Non-pigmented ciliary epithelial cell (primary cell): Measurements from ENCODE around the gene ACTL6B.

Experiments
- DNase-seq: peaks from one replicate; pipeline ENCODE4 v3.0.0-alpha.2; 2010; ENCODE audit warnings: low read depth

ACTL6B gene

DNA sequence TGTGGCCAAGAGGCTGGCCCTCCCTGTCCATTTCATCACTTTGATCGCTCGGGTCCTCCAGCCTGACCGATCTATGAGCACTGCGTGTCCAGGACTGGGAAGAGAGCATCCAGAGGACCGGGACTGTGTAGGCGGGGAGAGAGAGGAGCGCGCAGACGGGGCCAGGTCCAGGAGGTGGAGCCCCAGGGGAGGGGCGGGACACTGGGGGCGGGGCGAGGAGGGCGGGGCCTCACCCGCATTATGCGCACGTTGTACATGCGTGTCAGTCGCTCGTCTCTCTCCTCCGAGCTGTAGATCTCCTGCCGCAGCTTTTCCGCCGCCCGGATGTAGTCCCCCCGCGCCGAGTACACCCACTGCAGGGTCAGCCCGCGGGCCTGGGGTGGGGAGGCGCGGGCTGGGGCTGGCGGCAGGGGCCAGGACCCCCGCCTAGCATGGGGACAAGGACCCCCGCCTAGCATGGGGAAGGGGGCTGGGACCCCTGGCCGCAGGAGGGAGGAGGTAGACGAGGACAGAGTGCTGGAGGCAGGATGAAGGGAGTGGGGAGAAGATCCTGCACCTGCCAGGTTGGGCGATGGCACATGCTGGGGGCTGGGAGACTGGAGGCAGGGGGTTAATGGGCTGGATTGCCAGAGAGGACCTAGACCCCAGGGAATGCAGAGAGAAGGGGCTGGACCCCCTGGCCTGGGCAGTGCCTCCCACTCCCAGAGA is 29.6 kb downstream of the ACTL6B start:
- no peak for DNase-seq

DNA sequence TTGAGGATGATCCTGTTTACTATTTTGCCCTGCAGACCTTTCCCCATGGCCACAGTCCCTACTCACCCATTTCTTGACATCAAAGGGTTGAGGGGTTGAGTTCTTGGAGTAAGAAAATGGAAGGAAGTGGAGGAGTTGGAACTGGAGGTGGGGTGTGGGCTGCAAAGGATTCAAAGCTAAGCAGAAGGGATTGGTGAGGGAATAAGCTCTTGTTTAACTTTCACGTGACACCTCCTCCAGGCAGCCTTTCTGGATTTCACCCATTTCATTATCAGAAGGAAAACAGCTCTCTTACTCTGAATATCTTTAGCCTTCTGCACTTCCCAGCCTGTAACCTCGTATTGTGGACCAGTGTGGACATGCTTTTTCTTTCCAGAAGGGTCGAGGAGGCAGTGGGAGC is 30.2 kb downstream of the ACTL6B start:
- no peak for DNase-seq

DNA sequence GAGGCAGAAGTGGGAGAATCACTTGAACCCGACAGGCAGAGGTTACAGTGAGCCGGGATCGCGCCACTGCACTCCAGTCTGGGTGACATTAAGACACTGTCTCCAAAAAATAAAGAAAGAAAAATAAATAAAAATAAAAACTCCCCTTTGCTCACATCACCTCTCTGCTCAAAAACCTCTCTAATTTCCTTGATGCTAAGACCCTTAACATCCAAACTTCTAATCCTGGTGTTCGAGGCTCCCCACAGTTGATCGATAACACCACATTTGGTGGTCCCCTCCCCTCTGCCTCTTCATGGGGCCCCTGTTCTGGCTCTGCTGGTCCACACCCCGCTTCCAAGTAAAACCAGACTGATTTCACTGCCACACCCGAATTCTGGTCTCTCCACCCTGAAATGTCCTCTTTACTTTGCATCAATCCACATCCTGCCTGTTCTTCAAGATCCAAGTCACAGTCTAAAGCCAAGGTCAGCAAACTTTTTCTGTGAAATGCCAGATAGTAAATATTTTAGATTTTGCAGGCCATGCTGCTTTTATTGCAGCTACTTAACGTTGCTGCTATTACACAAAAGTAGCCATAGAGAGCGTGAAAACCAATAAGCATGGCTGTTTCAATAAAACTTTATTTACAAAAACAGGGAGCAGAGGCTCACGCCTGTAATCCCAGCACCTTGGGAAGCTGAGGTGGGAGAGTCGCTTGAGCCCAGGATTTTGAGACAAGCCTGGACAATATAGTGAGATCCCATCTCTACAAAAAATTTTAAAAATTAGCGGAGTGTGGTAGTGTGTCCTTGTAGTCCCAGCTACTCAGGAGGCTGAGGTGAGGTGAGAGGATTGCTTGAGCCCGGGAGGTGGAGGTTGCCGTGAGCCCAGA is 32.1 kb downstream of the ACTL6B start:
- DNase-seq, result no peak

DNA sequence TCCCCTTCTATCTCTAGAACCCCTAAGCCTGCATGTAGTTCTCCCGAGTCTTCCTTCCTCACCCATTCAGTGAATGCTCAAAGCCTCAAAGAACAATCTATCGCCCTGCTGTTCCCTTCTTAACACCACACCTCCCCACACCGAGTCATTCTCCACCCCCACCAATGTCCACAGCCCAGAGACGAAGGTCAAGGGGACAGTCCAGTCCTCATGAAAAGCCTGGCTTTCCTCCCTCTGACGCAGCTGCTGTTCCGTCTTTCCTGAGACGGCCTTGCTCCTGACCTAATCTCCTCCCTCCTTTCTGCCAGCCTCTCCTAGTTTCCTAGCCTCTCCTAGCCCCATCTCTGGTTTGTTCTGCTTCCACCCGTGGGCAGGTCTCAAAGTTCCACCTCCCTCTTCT is 34.7 kb downstream of the ACTL6B start:
- no peak for DNase-seq

DNA sequence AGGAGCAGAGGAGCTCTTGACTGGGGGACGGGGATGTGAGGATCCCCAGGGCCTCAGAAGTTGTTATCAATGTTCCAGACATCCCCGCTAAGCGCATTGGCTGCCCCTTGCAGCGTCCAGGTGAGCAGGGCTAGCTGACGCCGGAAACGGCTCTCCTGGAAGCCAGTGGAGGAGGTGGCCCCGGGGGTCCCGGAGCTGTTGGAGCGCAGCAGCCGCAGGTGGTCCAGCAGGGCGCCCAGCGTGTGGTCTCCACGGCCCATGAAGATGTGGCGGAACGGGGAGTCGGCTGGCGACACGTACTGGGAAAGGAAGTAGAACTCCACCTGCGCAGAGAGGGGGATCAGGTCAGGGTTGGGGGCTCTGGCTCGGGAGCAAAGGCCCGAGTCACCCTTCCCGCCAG is 35.4 kb downstream of the ACTL6B start:
- DNase-seq, result no peak

DNA sequence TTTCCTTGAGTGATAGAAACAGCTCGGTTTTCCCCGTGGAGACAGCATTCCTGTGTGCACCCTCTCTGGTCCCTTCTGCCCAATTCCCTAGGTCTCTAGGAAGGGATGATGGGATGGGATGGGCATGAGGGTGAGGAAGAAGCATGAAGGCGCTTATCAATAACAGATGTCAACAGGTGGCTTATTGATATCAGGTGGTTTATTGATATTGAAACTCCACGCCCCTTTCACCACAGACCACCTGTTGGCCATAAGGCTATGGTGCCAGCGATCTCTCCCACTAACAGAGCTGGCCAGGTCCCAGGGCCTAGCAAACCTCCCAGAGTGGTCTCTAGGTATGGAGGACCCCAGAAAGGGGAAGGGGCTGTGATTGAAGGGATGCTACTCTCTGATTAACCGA is 36.0 kb downstream of the ACTL6B start:
- no peak for DNase-seq

DNA sequence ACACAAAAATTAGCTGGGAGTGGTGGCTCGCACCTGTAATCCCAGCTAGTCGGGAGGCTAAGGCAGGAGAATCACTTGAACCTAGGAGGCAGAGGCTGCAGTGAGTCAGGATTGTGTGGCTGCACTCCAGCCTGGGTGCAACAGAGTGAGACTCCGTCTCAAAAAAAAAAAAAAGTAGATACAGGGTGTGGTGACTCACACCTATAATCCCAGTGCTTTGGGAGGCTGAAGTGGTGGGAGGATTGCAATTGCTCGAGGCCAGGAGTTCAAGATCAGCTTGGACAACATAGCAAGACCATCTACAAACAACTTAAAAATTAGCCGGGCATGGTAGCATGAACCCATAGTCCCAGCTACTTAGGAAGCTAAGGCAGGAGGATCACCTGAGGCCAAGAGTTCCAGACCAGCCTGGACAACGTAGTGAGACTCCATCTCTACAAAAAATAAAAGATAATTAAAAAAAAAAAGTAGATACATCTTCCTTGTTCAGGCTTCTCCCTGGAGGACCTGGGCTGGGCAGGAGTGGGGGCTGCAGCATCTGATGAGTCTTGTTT is 41.9 kb downstream of the ACTL6B start:
- no peak for DNase-seq

DNA sequence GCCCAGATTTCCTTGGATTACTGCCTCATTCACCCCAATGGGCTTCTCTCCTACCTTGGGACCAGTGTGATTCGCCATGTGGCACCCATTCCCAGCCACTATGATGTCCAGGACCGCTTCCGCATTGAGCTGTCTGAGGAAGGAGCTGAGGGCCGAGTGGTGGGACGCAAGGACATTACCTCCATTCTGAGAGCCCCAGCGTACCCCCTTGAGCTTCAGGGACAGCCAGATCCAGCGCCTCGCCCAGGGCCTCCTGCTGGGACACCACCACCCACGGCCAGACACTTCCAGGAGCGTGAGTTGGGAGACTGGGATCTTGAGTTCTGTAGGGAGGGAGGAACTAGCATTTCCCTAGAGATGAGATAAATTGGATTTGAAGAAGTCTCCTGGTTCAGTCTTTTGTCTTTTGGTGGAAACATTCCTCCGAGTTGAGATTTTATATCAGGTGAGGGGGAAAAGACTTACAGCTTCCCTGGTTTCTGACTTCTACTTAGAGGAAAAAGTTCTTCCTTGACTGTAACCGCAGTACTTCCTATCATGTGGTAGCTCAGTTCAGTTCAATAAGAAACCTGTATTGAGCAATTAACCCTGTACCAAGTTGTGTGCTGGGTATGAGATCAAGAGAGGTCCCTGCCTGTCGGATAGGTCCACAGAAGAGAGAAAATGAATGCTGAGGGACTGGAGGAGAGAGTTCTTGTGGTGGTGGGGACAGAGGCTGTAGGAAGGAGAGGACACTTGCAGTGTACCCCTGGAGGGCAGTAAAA is 42.7 kb downstream of the ACTL6B start:
- no peak for DNase-seq

DNA sequence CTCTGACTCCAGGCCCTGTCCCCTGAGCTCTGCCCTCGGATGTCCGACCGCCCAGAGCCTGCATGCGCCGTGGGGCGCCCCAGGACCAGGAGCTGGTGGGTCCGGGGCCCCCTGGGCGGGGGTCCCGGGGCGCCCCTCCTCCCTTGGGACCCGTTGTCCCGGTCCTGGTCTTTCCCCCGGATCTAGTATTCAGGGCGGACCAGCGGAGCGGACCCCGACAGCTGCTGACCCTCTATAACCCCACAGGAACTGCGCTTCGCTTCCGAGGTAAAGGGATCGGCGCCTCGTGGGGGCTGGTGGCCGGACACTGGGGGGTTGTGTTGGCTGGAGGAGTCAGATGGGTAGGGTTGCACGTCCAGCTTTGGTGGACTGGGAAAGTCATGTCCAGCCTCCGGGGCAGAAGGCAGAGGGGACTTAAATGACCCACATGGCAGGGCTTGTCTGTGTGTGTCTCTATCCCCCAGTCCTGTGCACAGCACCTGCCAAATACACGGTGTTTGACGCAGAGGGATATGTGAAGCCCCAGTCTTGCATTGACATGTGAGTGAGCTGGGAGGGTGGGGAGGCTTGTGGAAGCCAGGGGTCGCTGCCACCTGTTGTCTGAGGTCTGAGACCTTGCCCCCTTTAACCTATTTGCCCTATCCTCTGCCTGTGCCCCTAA is 43.4 kb downstream of the ACTL6B start:
- DNase-seq, result no peak

DNA sequence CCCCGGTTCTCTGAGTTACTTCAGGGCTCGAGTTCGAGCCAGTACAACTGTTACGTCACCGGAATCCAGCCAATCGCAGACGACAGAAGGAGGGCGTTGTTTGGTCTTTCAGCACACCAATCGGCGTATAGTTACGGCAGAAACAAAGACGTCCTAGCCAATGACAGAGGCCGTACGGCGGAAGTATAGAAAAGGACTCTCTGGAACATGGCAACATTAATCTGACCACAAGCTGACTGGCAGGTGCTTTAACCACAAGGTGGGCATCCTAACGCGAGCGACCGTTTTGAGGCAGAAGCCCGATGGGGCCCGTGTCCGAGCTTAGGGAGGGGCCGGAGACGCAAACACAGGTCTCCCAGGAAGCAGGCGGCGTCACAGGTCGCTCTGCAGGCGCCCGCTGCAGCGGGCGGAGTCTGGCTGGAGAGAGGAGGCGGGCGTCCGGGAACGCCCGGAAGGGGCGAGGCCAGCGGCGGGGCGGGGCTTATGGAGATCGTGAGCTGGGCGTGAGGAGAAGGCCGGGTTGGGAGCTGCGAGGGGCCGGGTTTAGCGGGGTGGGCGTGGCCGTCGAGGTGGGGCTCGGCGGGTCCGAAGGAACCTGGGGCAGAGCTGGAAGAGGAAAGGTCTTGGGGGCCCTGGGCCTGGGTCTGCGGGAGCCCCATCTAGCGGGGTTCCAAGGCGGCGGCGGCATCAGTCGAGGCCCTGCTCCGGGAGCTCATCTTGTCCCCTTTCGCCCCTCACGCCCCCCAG is 44.1 kb downstream of the ACTL6B start, which contains the start of gene MOSPD3:
Gene MOSPD3 (plus strand): TSS at position 558 of the 747 bp plus-strand sequence. CDS start 252 bp downstream, outside the sequence.
- DNase-seq, result peak; percentile 99

DNA sequence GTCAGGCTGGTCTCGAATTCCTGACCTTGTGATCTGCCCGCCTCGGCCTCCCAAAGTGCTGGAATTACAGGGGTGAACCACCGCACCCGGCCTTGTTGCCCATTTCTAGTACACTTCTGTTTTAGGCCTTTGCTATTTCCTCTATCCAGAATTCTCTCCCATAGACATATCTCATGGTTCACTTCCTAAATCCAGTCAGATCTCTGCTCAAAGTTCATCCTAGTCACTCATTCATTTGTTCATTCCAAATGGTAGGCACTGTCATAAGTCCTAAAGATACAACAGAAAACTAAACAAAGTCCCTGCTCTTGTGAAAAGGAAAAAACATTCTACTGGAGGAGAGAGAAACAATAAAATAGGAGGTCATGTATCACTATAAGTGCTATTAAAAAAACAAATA is 46.3 kb downstream of the ACTL6B start:
- DNase-seq, result no peak

DNA sequence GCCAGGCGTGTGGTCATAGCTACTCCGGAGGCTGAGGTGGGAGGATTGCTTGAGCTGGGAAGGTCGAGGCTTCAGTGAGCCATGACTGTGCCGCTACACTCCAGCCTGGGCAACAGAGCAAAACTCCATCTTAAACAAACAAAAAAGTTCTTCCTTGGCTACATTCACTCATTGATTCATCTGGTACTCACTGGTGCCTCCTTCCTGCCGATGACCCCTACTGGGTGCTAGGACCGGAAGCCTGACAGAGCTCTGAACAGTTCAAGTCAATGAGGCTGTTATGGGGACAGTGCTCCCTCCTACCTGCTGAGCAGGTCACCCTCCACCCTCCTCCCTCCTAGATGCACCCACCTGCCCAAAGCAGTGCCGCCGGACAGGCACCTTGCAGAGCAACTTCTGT is 49.1 kb downstream of the ACTL6B start:
- DNase-seq, result no peak

DNA sequence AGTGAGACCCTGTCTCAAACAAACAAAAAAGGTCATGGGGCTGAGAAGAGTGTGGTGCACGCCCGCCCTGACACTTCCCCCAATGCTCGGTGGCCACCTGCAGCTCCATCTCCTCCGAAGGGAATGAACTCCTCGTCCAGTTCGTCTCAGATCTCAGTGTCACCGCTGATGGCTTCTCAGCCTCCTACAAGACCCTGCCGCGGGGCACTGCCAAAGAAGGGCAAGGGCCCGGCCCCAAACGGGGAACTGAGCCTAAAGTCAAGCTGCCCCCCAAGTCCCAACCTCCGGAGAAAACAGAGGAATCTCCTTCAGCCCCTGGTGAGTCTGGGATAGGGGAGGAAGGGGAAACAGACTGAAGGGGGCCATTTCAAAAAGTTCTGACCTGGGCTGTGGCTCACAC is 49.9 kb downstream of the ACTL6B start:
- DNase-seq, result no peak

DNA sequence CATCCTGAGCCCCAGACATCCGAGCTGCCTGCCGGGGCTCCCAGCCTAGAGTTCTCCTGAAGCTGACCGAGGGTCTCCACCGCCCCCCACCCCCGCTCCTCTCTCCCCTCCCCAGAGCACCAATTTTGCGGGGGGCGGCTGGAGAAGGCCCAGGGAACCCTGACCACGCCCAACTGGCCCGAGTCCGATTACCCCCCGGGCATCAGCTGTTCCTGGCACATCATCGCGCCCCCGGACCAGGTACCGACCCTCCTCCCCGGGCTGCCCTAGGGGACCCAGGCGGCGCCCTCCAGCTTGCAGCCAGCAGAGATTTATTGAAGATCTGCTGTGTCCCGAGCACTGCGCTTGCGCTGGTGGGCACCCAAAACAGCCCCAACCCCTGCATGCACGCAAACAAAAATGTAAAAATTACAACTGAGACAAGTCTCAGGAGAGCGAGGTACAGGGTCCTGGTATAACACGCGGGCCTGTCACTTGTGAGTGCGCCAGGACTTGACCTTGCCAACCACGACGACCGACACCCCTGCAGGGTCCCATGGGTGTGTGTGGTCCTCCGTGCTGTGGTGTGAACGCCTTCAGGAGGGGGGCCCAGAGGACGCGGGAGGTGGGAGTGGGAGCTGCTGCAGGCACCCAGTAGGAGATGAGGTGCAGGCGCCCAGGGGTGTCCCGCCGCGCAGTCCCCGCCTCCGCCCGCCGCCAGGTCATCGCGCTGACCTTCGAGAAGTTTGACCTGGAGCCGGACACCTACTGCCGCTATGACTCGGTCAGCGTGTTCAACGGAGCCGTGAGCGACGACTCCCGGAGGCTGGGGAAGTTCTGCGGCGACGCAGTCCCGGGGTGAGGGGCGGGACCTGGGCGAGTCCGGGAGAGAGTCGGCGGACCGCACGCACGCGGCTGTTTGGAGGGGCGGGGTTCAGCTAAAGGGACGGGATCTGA is 51.0 kb downstream of the ACTL6B start:
- no peak for DNase-seq

DNA sequence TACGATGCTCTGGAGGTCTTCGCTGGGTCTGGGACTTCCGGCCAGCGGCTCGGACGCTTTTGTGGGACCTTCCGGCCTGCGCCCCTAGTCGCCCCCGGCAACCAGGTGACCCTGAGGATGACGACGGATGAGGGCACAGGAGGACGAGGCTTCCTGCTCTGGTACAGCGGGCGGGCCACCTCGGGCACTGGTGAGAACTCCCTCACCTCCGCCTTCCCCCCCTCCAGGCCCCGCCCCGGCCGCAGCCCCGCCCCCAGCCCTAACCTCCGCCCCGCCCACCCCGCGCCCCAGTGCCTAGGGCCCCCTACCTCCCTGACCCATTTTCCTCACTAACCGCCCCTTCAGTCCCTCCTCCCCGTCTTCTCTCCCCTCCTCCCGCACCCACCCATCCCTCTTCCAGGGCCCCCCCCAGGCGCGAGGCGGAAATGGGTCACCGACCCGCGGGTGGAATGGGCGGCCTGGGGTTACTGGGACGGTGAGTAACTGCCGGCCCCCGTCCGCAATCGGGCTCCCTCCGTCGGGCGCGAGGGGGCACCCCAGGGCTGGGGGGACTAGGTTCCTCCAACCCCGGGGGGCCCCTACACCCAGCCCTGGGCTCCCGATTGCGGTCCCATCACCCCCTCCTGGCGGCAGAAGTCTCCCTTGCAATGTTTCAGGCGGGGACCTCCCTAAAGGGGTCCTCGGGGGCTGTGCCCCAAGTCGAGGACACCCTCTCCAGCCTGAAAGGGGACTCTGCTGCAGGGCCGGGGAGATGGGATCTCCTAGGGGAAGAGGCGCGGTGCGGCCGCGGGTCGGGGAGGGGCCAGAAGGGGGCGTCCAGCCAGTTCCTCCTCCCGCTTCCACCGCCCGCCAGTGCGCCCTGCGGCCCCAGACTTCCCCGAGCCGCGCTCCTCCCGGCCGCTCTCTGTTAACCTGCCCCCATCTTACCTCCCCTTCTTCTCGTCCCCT is 51.9 kb downstream of the ACTL6B start:
- no peak for DNase-seq

DNA sequence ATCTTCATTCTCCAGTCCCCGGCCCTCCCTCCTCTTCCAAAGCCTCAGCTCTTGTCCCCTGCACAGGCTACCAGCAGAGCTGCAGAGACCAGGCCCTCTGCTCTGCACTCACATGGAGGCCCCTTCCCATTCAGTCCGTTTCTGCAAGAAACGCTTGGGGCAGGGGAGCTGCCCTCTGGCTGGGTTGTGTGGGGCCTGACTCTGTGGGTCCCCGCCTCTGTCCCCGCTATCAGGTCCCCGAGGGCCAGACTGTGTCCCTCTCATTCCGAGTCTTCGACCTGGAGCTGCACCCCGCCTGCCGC is 52.6 kb downstream of the ACTL6B start:
- DNase-seq, result no peak

DNA sequence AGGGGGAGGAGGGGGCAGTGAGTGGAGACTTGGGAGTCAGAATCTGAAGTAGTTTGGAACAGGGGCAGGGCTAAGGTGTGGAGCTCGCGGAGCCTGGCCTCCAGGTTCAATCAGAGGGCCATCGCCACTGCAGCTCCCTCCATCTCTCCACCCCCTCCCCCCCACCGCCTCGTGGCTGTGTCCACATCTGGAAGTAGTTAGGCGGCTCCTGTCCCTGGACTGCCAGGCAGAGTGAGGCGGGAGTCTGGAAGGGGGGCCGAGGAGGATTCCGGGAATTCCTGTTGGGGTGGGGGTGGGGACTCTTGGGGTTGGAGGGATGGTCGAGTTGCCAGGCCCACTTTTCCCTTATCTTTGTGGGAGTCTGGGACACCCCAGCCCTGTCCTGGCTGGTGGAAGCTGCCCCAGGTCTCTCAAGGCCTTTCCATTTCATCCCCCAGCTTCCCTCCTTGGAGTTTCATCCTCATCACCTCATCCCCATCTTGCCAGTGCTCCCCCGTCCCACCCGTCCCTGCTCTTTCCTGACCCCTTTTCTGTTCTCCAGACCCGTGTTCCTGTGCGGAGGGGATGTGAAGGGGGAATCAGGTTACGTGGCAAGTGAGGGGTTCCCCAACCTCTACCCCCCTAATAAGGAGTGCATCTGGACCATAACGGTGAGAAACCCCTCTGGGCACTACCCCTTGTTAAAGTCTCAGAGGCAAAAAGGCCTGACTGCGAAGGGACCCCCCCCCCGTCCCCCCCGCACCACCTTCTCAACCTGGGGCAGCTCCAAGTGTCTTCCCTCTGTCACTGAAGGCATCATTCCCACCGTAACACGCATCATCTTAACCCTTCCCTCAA is 53.1 kb downstream of the ACTL6B start:
- no peak for DNase-seq

DNA sequence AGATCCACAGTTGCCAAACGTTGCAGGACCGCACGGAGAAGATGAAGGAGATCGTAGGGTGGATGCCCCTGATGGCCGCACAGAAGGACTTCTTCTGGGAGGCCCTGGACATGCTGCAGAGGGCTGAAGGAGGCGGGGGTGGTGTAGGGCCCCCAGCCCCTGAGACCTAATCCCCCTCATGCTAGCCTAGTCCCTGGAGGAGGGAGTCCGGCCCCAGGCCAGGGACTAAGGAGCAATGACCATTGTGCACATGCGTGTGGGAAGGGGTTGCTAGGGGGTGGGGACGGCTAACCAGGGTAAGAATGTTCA is 55.6 kb downstream of the ACTL6B start:
- no peak for DNase-seq
